Panc1 (cell line): ENCODE measurements around the gene ANKRD66. TPM values are rescaled to one million over a fixed set of nuclear protein-coding genes. Genes with fewer than 3 reads are reported as not detected.
A peak's percentile ranks its signal among the peaks of the same experiment; 100 is the strongest.

ENCODE experiments used
- ATAC-seq: fragments of 200-7000 bp; cut with Tn5 transposase; 2 replicates; pipeline ENCODE4 v1.9.1; 2020; ENCODE audit warnings: mild to moderate bottlenecking, moderate library complexity
- BruUV-seq: library from RNA; stranded (reverse); fragments of 400-500 nt; replicated peaks from 2 replicates; lab custom pipeline; 2021; lab: Mats Ljungman, UMichigan
- CTCF ChIA-PET: fragments of 300-600 bp; sonication (Branson Sonifier 250); formaldehyde crosslinking; loops from one replicate; lab custom pipeline; 2022; ENCODE audit warnings: antibody characterized with exemption; lab: Charles Lee
- POLR2A ChIA-PET: fragments of 300-600 bp; sonication (Branson Sonifier 250); formaldehyde crosslinking; loops from one replicate; lab custom pipeline; 2022; ENCODE audit warnings: antibody characterized with exemption; lab: Charles Lee
- DNase-seq: peaks from one replicate; pipeline ENCODE4 v3.0.0-alpha.2; 2010; ENCODE audit warnings: low read depth, low spot score
- H3K27ac ChIP-seq: 2 replicates; pipeline ENCODE4 v1.5.1; 2011; ENCODE audit warnings: mild to moderate bottlenecking, low read length, inconsistent platforms
- H3K27me3 ChIP-seq: fragments of 200-500 bp; sonication (Bioruptor generic); 2 replicates; pipeline ENCODE4 v1.6.0; 2014; ENCODE audit warnings: low read length, inconsistent platforms; ENCODE audit not compliant: control insufficient read depth, insufficient read depth
- H3K36me3 ChIP-seq: fragments of 200-500 bp; sonication (Bioruptor generic); 2 replicates; pipeline ENCODE4 v1.5.1; 2014; ENCODE audit warnings: inconsistent platforms, mild to moderate bottlenecking, low read length, moderate library complexity; ENCODE audit not compliant: control insufficient read depth, insufficient read depth
- H3K4me1 ChIP-seq: 2 replicates; pipeline ENCODE4 v1.5.1; 2011; ENCODE audit warnings: inconsistent platforms, mild to moderate bottlenecking, low read length, moderate library complexity; ENCODE audit not compliant: control insufficient read depth, insufficient read depth
- H3K4me3 ChIP-seq, 2 experiments: 2 replicates each; pipeline ENCODE4 v1.5.1; 2011 to 2012; ENCODE audit warnings: low read depth in 2 of 2, low read length in 2 of 2, mild to moderate bottlenecking in 2 of 2, inconsistent platforms in 1 of 2, moderate library complexity in 1 of 2
- H3K9me3 ChIP-seq: fragments of 200-500 bp; sonication (Bioruptor generic); 2 replicates; pipeline ENCODE4 v1.5.1; 2014; ENCODE audit warnings: low read depth, mild to moderate bottlenecking, inconsistent platforms, low read length, moderate library complexity; ENCODE audit not compliant: control insufficient read depth, insufficient read depth
- POLR2AphosphoS5 ChIP-seq: IDR thresholded peaks from 2 replicates; pipeline ENCODE4 v1.6.1; 2012; ENCODE audit warnings: mild to moderate bottlenecking, low read depth, low read length, moderate library complexity
- SIN3A ChIP-seq: IDR thresholded peaks from 2 replicates; pipeline ENCODE4 v1.6.1; 2012; ENCODE audit warnings: low read depth, mild to moderate bottlenecking, low read length, moderate library complexity, borderline replicate concordance; ENCODE audit not compliant: insufficient read depth
- TCF7L2 ChIP-seq: IDR thresholded peaks from 2 replicates; pipeline ENCODE4 v1.6.1; 2011; ENCODE audit warnings: mild to moderate bottlenecking, low read depth, low read length, inconsistent platforms
- in situ Hi-C: cut with HindIII; loops from 2 replicates; pipeline ENCODE4 v1.10.0; 2016; ENCODE audit warnings: low sequenced_read_pairs, low pct_unique_long_range_greater_than_20kb
- intact Hi-C: fragments of 100-400 bp; cut with micrococcal nuclease; formaldehyde crosslinking; loops from one replicate; pipeline ENCODE4 v1.10.0; 2022; ENCODE audit not compliant: unreplicated experiment
- total RNA-seq: library from RNA; stranded (reverse); gene quantifications from one replicate; pipeline ENCODE4 v1.2.1, GENCODE V29; 2021; ENCODE audit not compliant: unreplicated experiment
- TF ChIP-seq, protein P1 (sequence below): fragments of 450-650 bp; IDR thresholded peaks from 2 replicates; pipeline ENCODE4 v1.5.1; 2017; ENCODE audit warnings: mild to moderate bottlenecking
- TF ChIP-seq, protein P2 (sequence below), 2 experiments: IDR thresholded peaks; 2 replicates each; pipeline ENCODE4 v1.6.1; 2011 to 2012; ENCODE audit warnings: low read depth in 2 of 2, control low read depth in 1 of 2, low read length in 1 of 2, mild to moderate bottlenecking in 1 of 2, moderate library complexity in 1 of 2; ENCODE audit not compliant: insufficient read depth in 1 of 2

Gene ANKRD66
- total RNA-seq, 1 experiment from 2014 or later = not detected

DNA sequence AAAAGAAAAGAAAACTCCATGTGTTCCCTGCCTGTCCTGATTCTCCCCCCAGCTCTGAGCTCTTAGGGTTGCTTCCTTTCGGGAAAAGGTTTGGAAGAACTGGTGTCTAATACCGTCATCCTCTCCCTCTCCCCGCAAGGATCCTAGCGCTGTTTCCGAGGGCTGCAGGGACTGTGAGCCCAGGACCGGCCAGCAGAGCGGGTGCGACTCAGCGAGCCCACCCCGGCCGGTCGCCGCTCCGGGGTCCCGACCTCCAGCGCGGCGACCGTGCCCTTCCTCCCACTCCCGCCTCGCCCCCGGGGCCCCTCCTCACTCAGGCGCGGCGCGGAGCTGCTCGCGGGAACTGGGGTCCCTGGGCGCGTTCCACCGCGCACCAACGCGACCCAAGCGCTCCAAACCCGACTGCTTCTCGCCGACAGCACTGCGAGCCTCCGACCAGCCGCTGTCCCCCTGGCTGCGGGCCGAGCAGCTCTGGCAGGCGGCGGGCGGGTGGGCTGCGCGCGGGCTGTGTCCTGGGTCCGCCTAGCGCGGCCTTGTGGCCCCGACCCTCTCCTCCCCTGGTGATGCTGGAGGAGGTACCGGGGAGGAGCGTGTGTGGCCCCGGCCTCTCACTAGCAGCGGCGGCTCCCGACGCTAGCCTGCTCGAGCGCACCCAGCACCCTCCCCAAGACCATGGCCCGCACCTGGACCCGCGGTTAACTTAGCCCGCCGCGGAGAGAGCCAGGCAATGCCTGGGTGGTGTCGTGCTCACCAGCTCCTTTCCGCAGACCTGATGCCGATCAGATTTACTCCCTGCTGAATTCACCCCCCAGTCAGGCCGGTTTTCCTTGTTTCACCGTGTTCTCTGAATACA lies 11.6 kb upstream of the ANKRD66 start, which contains the start of gene PLA2G7:
TSS of gene PLA2G7 (minus strand) at position 509 of the 853 bp plus-strand sequence. CDS start 12,484 bp downstream, outside the sequence.
- Histone ChIP-seq H3K27ac (no peak within 1 kb of the TSS), H3K4me1 (peaks cover 4% of the 10 kb centered on the region; the same call in 1 of the 2 replicates), H3K27me3 (peaks cover 25% of the 10 kb centered on the region), H3K4me3 (peak within 1 kb of the TSS; percentile 36 to 75), H3K9me3 (no peaks in the 10 kb centered on the region), H3K36me3 (no peaks in the 10 kb centered on the region)
- ChIA-PET CTCF (interaction anchor here (0.6 kb wide), 1 partner anchor 16 kb away, joined by 3 read pairs; no protein-coding TSS in a partner anchor), POLR2A (no interaction called here)
- in situ Hi-C loops = no loop called here
- DNase-seq (no peak), ATAC-seq (peak; percentile 87)
- BruUV-seq = no TSS peak
- intact Hi-C loops = no loop called here
- TF ChIP-seq, protein P1, sequence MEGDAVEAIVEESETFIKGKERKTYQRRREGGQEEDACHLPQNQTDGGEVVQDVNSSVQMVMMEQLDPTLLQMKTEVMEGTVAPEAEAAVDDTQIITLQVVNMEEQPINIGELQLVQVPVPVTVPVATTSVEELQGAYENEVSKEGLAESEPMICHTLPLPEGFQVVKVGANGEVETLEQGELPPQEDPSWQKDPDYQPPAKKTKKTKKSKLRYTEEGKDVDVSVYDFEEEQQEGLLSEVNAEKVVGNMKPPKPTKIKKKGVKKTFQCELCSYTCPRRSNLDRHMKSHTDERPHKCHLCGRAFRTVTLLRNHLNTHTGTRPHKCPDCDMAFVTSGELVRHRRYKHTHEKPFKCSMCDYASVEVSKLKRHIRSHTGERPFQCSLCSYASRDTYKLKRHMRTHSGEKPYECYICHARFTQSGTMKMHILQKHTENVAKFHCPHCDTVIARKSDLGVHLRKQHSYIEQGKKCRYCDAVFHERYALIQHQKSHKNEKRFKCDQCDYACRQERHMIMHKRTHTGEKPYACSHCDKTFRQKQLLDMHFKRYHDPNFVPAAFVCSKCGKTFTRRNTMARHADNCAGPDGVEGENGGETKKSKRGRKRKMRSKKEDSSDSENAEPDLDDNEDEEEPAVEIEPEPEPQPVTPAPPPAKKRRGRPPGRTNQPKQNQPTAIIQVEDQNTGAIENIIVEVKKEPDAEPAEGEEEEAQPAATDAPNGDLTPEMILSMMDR = no peak
- TF ChIP-seq, protein P2, sequence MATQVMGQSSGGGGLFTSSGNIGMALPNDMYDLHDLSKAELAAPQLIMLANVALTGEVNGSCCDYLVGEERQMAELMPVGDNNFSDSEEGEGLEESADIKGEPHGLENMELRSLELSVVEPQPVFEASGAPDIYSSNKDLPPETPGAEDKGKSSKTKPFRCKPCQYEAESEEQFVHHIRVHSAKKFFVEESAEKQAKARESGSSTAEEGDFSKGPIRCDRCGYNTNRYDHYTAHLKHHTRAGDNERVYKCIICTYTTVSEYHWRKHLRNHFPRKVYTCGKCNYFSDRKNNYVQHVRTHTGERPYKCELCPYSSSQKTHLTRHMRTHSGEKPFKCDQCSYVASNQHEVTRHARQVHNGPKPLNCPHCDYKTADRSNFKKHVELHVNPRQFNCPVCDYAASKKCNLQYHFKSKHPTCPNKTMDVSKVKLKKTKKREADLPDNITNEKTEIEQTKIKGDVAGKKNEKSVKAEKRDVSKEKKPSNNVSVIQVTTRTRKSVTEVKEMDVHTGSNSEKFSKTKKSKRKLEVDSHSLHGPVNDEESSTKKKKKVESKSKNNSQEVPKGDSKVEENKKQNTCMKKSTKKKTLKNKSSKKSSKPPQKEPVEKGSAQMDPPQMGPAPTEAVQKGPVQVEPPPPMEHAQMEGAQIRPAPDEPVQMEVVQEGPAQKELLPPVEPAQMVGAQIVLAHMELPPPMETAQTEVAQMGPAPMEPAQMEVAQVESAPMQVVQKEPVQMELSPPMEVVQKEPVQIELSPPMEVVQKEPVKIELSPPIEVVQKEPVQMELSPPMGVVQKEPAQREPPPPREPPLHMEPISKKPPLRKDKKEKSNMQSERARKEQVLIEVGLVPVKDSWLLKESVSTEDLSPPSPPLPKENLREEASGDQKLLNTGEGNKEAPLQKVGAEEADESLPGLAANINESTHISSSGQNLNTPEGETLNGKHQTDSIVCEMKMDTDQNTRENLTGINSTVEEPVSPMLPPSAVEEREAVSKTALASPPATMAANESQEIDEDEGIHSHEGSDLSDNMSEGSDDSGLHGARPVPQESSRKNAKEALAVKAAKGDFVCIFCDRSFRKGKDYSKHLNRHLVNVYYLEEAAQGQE (IDR thresholded peaks at IDR 0.05; ENCODE audit: insufficient read depth in 1 of 2, low read depth in 2 of 2, low read length in 1 of 2) = no peak
- TF ChIP-seq SIN3A = no peak
- TF ChIP-seq POLR2AphosphoS5 = no peak
- no peak for TF ChIP-seq TCF7L2

DNA sequence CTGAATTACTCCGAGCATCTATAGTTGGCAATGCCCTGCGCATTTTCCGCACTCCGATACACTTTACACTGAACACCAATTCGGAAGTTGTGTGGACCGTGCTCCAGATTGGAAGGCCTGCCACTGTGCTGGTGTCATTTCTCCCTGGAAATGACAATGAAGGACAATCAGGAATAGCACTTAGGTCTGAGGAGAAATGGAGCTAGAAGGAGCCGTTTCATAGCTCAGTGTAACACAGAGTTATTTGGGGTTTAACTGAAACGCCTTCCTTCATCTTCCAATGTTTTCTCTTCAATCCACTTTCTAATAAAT lies 11.1 kb upstream of the ANKRD66 start:
- POLR2A ChIA-PET = no interaction called here
- ATAC-seq = no peak; the same call in 1 of the 2 replicates

More for the DNA sequence above, 11.1 kb upstream of the ANKRD66 start:
- CTCF ChIA-PET = no interaction called here
- Histone ChIP-seq H3K9me3 (no peaks in the 10 kb centered on the region), H3K4me1 (peaks cover 4% of the 10 kb centered on the region; the same call in 1 of the 2 replicates), H3K4me3 (peak overlapping the region; percentile 36 to 75), H3K27ac (no peak overlapping the region), H3K27me3 (peaks cover 25% of the 10 kb centered on the region), H3K36me3 (no peaks in the 10 kb centered on the region)
- TF ChIP-seq POLR2AphosphoS5 (no peak), TCF7L2 (no peak), SIN3A (no peak)
- TF ChIP-seq, protein P1 = no peak
- TF ChIP-seq, protein P2 (IDR thresholded peaks at IDR 0.05; ENCODE audit: insufficient read depth in 1 of 2, low read depth in 2 of 2, low read length in 1 of 2) = no peak
- in situ Hi-C loops = no loop called here
- BruUV-seq = no TSS peak
- intact Hi-C loops = no loop called here
- no peak for DNase-seq
